GM23338 (cell line): ENCODE data around the gene C1orf50. TPM values are rescaled to one million over a fixed set of nuclear protein-coding genes. Genes with fewer than 3 reads are reported as not detected.

Experiments used
- ATAC-seq: fragments of 200-7000 bp; cut with Tn5 transposase; 3 replicates; pipeline ENCODE4 v1.9.1; 2020
- DNase-seq: peaks from one replicate; pipeline ENCODE4 v3.0.0-alpha.2; 2015; ENCODE audit warnings: low spot score
- H2AFZ ChIP-seq: fragments of 200-600 bp; sonication (generic); 2 replicates; pipeline ENCODE4 v1.8.0; 2016; ENCODE audit warnings: antibody characterized with exemption, mild to moderate bottlenecking, moderate library complexity
- H3F3A ChIP-seq: fragments of 200-600 bp; sonication (generic); replicated peaks from 2 replicates; pipeline ENCODE4 v1.8.0; 2017; ENCODE audit warnings: antibody characterized with exemption, mixed run types, low read depth
- H3K27ac ChIP-seq: fragments of 200-600 bp; sonication (generic); 2 replicates; pipeline ENCODE4 v1.6.1; 2016; ENCODE audit warnings: low read depth
- H3K27me3 ChIP-seq: fragments of 200-600 bp; sonication (generic); 2 replicates; pipeline ENCODE4 v1.8.0; 2016; ENCODE audit warnings: mild to moderate bottlenecking, mixed run types, moderate library complexity; ENCODE audit not compliant: insufficient read depth
- H3K36me3 ChIP-seq: fragments of 200-600 bp; sonication (generic); 2 replicates; pipeline ENCODE4 v1.8.0; 2016; ENCODE audit warnings: mild to moderate bottlenecking; ENCODE audit not compliant: insufficient read depth
- H3K4me1 ChIP-seq: fragments of 200-600 bp; sonication (generic); 2 replicates; pipeline ENCODE4 v1.8.0; 2016; ENCODE audit warnings: mild to moderate bottlenecking, moderate library complexity; ENCODE audit not compliant: insufficient read depth
- H3K4me2 ChIP-seq: fragments of 200-600 bp; sonication (generic); 2 replicates; pipeline ENCODE4 v1.7.1; 2017; ENCODE audit warnings: mixed run types
- H3K4me3 ChIP-seq: fragments of 200-600 bp; sonication (generic); 2 replicates; pipeline ENCODE4 v1.6.1; 2016; ENCODE audit warnings: mixed run types
- H3K79me2 ChIP-seq: fragments of 200-600 bp; sonication (generic); replicated peaks from 2 replicates; pipeline ENCODE4 v1.8.0; 2017; ENCODE audit warnings: mild to moderate bottlenecking; ENCODE audit not compliant: insufficient read depth
- H3K9me2 ChIP-seq: fragments of 200-600 bp; sonication (generic); 2 replicates; pipeline ENCODE4 v1.8.0; 2017; ENCODE audit not compliant: insufficient read depth
- H4K20me1 ChIP-seq: fragments of 200-600 bp; sonication (generic); replicated peaks from 2 replicates; pipeline ENCODE4 v1.8.0; 2017; ENCODE audit warnings: mild to moderate bottlenecking; ENCODE audit not compliant: insufficient read depth
- H3K27ac Mint-ChIP-seq: 2 replicates; pipeline ENCODE4 v1.8.0; 2020; ENCODE audit warnings: inconsistent platforms, mild to moderate bottlenecking, moderate library complexity, mixed read lengths
- H3K27me3 Mint-ChIP-seq: 3 replicates; pipeline ENCODE4 v1.8.0; 2022; ENCODE audit warnings: low read depth, mild to moderate bottlenecking, moderate library complexity, mixed read lengths, inconsistent platforms; ENCODE audit not compliant: insufficient read depth, poor library complexity
- H3K36me3 Mint-ChIP-seq: 3 replicates; pipeline ENCODE4 v1.8.0; 2021; ENCODE audit warnings: low read depth, mild to moderate bottlenecking, inconsistent platforms, moderate library complexity, mixed read lengths
- H3K4me1 Mint-ChIP-seq: 3 replicates; pipeline ENCODE4 v1.8.0; 2020; ENCODE audit warnings: mild to moderate bottlenecking, inconsistent platforms, mixed read lengths
- H3K4me3 Mint-ChIP-seq: 3 replicates; pipeline ENCODE4 v1.8.0; 2021; ENCODE audit warnings: moderate library complexity, mild to moderate bottlenecking, inconsistent platforms, mixed read lengths
- H3K9me3 Mint-ChIP-seq: 3 replicates; pipeline ENCODE4 v1.8.0; 2020; ENCODE audit warnings: moderate library complexity, mild to moderate bottlenecking, inconsistent platforms, mixed read lengths
- CREB1 ChIP-seq: fragments of 250-450 bp; sonication (Bioruptor Pico); IDR thresholded peaks from 2 replicates; pipeline ENCODE4 v1.5.0; 2020; ENCODE audit warnings: low read depth, mild to moderate bottlenecking, moderate library complexity
- CTCF ChIP-seq, 2 experiments: fragments of 200-600 bp in 1 of 2; sonication (generic) in 1 of 2; conservative IDR thresholded peaks; 2 replicates each; pipeline versions ENCODE4 v1.5.1 to v1.6.1; 2016 to 2017; ENCODE audit warnings: antibody characterized with exemption in 2 of 2, low read depth in 2 of 2, mild to moderate bottlenecking in 2 of 2, moderate library complexity in 1 of 2
- EZH2phosphoT487 ChIP-seq: fragments of 200-600 bp; sonication (generic); IDR thresholded peaks from one replicate; pipeline ENCODE4 v1.8.1; 2018; ENCODE audit warnings: antibody characterized with exemption; ENCODE audit not compliant: unreplicated experiment
- NANOG ChIP-seq: IDR thresholded peaks from 2 replicates; pipeline ENCODE4 v1.6.1; 2016; ENCODE audit warnings: antibody characterized with exemption, borderline replicate concordance
- POLR2AphosphoS5 ChIP-seq: IDR thresholded peaks from 2 replicates; pipeline ENCODE4 v1.6.1; 2016; ENCODE audit warnings: antibody characterized with exemption, low read depth
- REST ChIP-seq: IDR thresholded peaks from one replicate; pipeline ENCODE4 v1.6.1; 2018; ENCODE audit warnings: antibody characterized with exemption; ENCODE audit not compliant: unreplicated experiment
- STAT1 ChIP-seq: IDR thresholded peaks from one replicate; pipeline ENCODE4 v1.6.1; 2016; ENCODE audit warnings: antibody characterized with exemption; ENCODE audit not compliant: unreplicated experiment
- ZNF114 ChIP-seq: fragments of 250-450 bp; sonication (Bioruptor Pico); IDR thresholded peaks from 2 replicates; pipeline ENCODE4 v1.5.0; 2020; ENCODE audit warnings: mild to moderate bottlenecking, moderate library complexity
- ZNF462 ChIP-seq: fragments of 250-450 bp; sonication (Bioruptor Pico); IDR thresholded peaks from 2 replicates; pipeline ENCODE4 v1.5.0; 2020; ENCODE audit warnings: mild to moderate bottlenecking, moderate library complexity
- polyA plus RNA-seq: library from polyadenylated mRNA; unstranded; fragments of >200 nt; fragmentation: Nextera tagmentation; extraction: Ambion mirVana; gene quantifications from 2 replicates; pipeline ENCODE4 v1.2.1, GENCODE V29; 2016
- total RNA-seq: library from RNA; depleted of rRNA; stranded (reverse); fragments of >200 nt; shearing (Covaris generic); gene quantifications from 2 replicates; pipeline ENCODE4 v1.2.3, GENCODE V29; 2014

Gene C1orf50
- total and polyA plus RNA-seq, 2 experiments from 2014 or later = 4.4 to 4.7 TPM

- Histone ChIP-seq H3K36me3 (peaks cover 44% of the 10 kb centered on the region), H3K79me2 (peaks cover 17% of the 10 kb centered on the region), H3K27me3 (no peaks in the 10 kb centered on the region), H3K9me2 (no peaks in the 10 kb centered on the region; the same call in 1 of the 2 replicates), H3K4me3 (no peak overlapping the region), H3F3A (0 out of 2 replicates have a peak, but pooled peaks cover 6% of the 10 kb centered on the region), H2AFZ (no peak overlapping the region), H3K4me2 (no peak overlapping the region), H3K27ac (0 out of 2 replicates have a peak overlapping the region, but pooled peaks have one; percentile 19), H3K4me1 (no peaks in the 10 kb centered on the region), H4K20me1 (no peaks in the 10 kb centered on the region; the same call in 1 of the 2 replicates)
- peak; percentile 65 for DNase-seq
- Mint-ChIP-seq H3K9me3 (peaks cover 1% of the 10 kb centered on the region; the same call in 1 of the 3 replicates), H3K27ac (no peak overlapping the region), H3K4me1 (peaks cover 2% of the 10 kb centered on the region), H3K4me3 (no peak overlapping the region), H3K36me3 (peaks cover 54% of the 10 kb centered on the region), H3K27me3 (peaks cover 6% of the 10 kb centered on the region)
- TF ChIP-seq CTCF (conservative IDR thresholded peaks at IDR 0.05; ENCODE audit: low read depth in 2 of 2) (peak; percentile 41 to 61; a peak in 3 of 4 replicates), EZH2phosphoT487 (no peak)
- peak; percentile 91 for ATAC-seq
These were observed 7.9 kb upstream of the C1orf50 start for GRCh38 chr1:42759114-42759513.

- Histone ChIP-seq H2AFZ (no peak overlapping the region), H3K4me2 (no peak overlapping the region), H4K20me1 (no peaks in the 10 kb centered on the region; the same call in 1 of the 2 replicates), H3K4me3 (no peak overlapping the region), H3K27ac (no peak overlapping the region), H3K27me3 (no peaks in the 10 kb centered on the region), H3F3A (0 out of 2 replicates have a peak, but pooled peaks cover 6% of the 10 kb centered on the region), H3K9me2 (no peaks in the 10 kb centered on the region), H3K79me2 (peaks cover 31% of the 10 kb centered on the region), H3K36me3 (peaks cover 23% of the 10 kb centered on the region), H3K4me1 (peaks cover 13% of the 10 kb centered on the region)
- peaks cover 34% of the 10 kb centered on the region for H3K36me3 Mint-ChIP-seq
- no peak overlapping the region for H3K27ac Mint-ChIP-seq
- ATAC-seq (no peak), DNase-seq (no peak)
- H3K4me3 Mint-ChIP-seq = no peak overlapping the region
- H3K27me3 Mint-ChIP-seq = peaks cover 6% of the 10 kb centered on the region
- no peak for TF ChIP-seq ZNF114 (CRISPR knock-in tag)
- TF ChIP-seq REST = no peak
- TF ChIP-seq STAT1 = no peak
- TF ChIP-seq ZNF462 = no peak
- TF ChIP-seq CREB1 (CRISPR knock-in tag) = no peak
- TF ChIP-seq NANOG = no peak
- no peak for TF ChIP-seq POLR2AphosphoS5
- no peaks in the 10 kb centered on the region for H3K9me3 Mint-ChIP-seq
- H3K4me1 Mint-ChIP-seq = peaks cover 2% of the 10 kb centered on the region
These were observed 5.5 kb upstream of the C1orf50 start for GRCh38 chr1:42761567-42761966.
